Measurements from ENCODE around the gene ABCG8.

The ABCG8 gene

GRCh38 chr2:43872151-43872550, 33.4 kb downstream of the ABCG8 start:
- Histone ChIP-seq H3K18ac (ENCODE audit: low read length) (no peak overlapping the region), H2BK12ac (ENCODE audit: low read length) (no peak overlapping the region), H3K79me1 (ENCODE audit: low read length) (no peaks in the 10 kb centered on the region), H3K36me3 (ENCODE audit: control insufficient read depth in 1 of 2, insufficient read depth in 2 of 2, low read length in 2 of 2) (no peaks in the 10 kb centered on the region), H3K4me1 (ENCODE audit: control insufficient read depth in 1 of 2, insufficient read depth in 2 of 2, low read length in 2 of 2) (no peaks in the 10 kb centered on the region), H4K12ac (ENCODE audit: low read depth, low read length) (no peak overlapping the region), H3K9ac (ENCODE audit: low read length) (no peak overlapping the region), H3K4ac (ENCODE audit: low read depth, low read length) (no peak overlapping the region), H3K4me3 (ENCODE audit: low read depth, low read length) (no peak overlapping the region), H2BK5ac (ENCODE audit: low read depth, low read length, poor library complexity) (no peak overlapping the region), H4K8ac (ENCODE audit: low read depth, low read length) (no peak overlapping the region), H2AK5ac (ENCODE audit: low read length) (no peak overlapping the region), H3K27me3 (ENCODE audit: insufficient read depth, low read length) (no peaks in the 10 kb centered on the region), H3K79me2 (ENCODE audit: control insufficient read depth, insufficient read depth, low read length, poor library complexity) (no peaks in the 10 kb centered on the region), H3K14ac (ENCODE audit: low read length) (no peak overlapping the region), H2BK120ac (ENCODE audit: insufficient read depth, low read length, poor library complexity) (no peak overlapping the region), H3K23ac (ENCODE audit: low read length) (no peak overlapping the region), H3K4me2 (ENCODE audit: low read length) (no peak overlapping the region), H3K27ac (ENCODE audit: low read depth, low read length) (no peak overlapping the region), H4K91ac (ENCODE audit: low read depth, low read length) (no peak overlapping the region), H2AFZ (ENCODE audit: insufficient read depth, low read length, poor library complexity) (no peak overlapping the region), H3K9me3 (ENCODE audit: insufficient read depth, low read depth, low read length) (no peaks in the 10 kb centered on the region)
- WGBS (ENCODE audit: extremely low coverage, insufficient coverage, insufficient read length), result no CpG with 5 or more reads among the region's 12 CpGs
- DNase-seq, result no peak

DNA sequence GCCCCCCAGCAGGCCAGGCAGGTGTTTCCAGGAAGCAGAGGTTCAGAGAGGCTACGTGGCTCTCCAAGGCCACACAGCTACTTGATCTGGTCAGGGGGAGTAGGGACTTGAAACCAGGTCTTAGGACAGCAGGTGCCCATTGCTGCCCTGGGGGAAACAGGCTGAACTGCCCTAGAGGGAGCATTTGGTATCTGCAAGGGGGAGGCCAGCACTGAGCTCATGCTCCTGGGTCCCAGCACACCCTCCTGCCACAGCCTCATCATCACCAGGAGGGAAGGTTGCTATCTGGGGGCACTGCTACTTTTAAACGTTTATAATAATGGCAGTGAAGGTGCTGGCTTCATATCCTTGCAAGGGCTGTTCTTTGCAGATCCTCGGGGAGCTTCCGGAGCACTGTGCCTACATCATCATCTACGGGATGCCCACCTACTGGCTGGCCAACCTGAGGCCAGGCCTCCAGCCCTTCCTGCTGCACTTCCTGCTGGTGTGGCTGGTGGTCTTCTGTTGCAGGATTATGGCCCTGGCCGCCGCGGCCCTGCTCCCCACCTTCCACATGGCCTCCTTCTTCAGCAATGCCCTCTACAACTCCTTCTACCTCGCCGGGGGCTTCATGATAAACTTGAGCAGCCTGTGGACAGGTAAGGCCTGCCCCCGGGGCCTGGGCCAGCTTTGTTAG, 36.1 kb downstream of the ABCG8 start:
- no peak overlapping the region for H2BK120ac ChIP-seq (ENCODE audit: insufficient read depth, low read length, poor library complexity)
- H2BK12ac ChIP-seq (ENCODE audit: low read length), result no peak overlapping the region
- H3K79me2 ChIP-seq (ENCODE audit: control insufficient read depth, insufficient read depth, low read length, poor library complexity), result no peaks in the 10 kb centered on the region
- no peak overlapping the region for H4K8ac ChIP-seq (ENCODE audit: low read depth, low read length)
- H3K23ac ChIP-seq (ENCODE audit: low read length), result no peak overlapping the region
- no peak overlapping the region for H3K14ac ChIP-seq (ENCODE audit: low read length)
- no peaks in the 10 kb centered on the region for H3K27me3 ChIP-seq (ENCODE audit: insufficient read depth, low read length)
- no peak overlapping the region for H2AK5ac ChIP-seq (ENCODE audit: low read length)
- H3K4me2 ChIP-seq (ENCODE audit: low read length), result no peak overlapping the region
- no peak overlapping the region for H4K91ac ChIP-seq (ENCODE audit: low read depth, low read length)
- no peak overlapping the region for H3K27ac ChIP-seq (ENCODE audit: low read depth, low read length)
- no peaks in the 10 kb centered on the region for H3K9me3 ChIP-seq (ENCODE audit: insufficient read depth, low read depth, low read length)
- no peak overlapping the region for H3K4me3 ChIP-seq (ENCODE audit: low read depth, low read length)
- H4K12ac ChIP-seq (ENCODE audit: low read depth, low read length), result no peak overlapping the region
- DNase-seq, result no peak
- no peak overlapping the region for H3K4ac ChIP-seq (ENCODE audit: low read depth, low read length)
- no peak overlapping the region for H2AFZ ChIP-seq (ENCODE audit: insufficient read depth, low read length, poor library complexity)
- H3K36me3 ChIP-seq (ENCODE audit: control insufficient read depth in 1 of 2, insufficient read depth in 2 of 2, low read length in 2 of 2), result no peaks in the 10 kb centered on the region
- H3K4me1 ChIP-seq (ENCODE audit: control insufficient read depth in 1 of 2, insufficient read depth in 2 of 2, low read length in 2 of 2), result no peaks in the 10 kb centered on the region
- no peak overlapping the region for H2BK5ac ChIP-seq (ENCODE audit: low read depth, low read length, poor library complexity)
- no peak overlapping the region for H3K9ac ChIP-seq (ENCODE audit: low read length)
- H3K79me1 ChIP-seq (ENCODE audit: low read length), result no peaks in the 10 kb centered on the region
- no CpG with 5 or more reads among the region's 11 CpGs for WGBS (ENCODE audit: extremely low coverage, insufficient coverage, insufficient read length)
- H3K18ac ChIP-seq (ENCODE audit: low read length), result no peak overlapping the region

DNA sequence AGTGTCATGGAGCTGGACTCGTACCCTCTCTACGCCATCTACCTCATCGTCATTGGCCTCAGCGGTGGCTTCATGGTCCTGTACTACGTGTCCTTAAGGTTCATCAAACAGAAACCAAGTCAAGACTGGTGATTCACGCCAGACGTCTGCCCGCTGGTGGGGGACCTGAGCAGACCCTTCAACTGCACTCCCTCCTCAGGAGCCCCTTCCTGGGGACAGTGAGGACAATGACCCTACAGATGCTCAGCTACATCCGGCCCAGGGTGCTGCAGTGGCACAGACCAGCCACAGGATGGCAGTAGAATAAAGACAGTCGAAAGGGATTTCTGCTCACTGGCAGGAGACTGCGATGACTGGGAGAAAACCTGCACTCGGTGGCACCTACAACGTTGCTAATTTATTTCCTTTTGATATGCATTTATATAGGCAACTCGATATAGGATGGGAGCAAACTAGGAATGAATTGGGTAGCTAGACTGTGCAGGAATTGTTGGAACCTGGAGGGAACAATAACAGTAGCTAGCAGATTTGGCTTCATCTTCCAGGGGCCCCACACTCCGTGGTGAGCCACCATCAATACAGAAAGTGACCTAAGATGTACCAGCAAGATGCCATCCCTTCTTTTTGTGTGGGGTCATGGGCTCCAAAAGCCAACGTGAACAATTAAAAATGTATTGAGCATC, 39.2 kb downstream of the ABCG8 start:
- Histone ChIP-seq H3K4ac (ENCODE audit: low read depth, low read length) (no peak overlapping the region), H2BK120ac (ENCODE audit: insufficient read depth, low read length, poor library complexity) (no peak overlapping the region)
- no CpG with 5 or more reads among the region's 16 CpGs for WGBS (ENCODE audit: extremely low coverage, insufficient coverage, insufficient read length)

GRCh38 chr2:43879261-43879660, 40.5 kb downstream of the ABCG8 start:
- no peak overlapping the region for H3K4ac ChIP-seq (ENCODE audit: low read depth, low read length)
- no peaks in the 10 kb centered on the region for H3K27me3 ChIP-seq (ENCODE audit: insufficient read depth, low read length)
- no peaks in the 10 kb centered on the region for H3K36me3 ChIP-seq (ENCODE audit: control insufficient read depth in 1 of 2, insufficient read depth in 2 of 2, low read length in 2 of 2)
- no peaks in the 10 kb centered on the region for H3K9me3 ChIP-seq (ENCODE audit: insufficient read depth, low read depth, low read length)
- no peak overlapping the region for H2BK12ac ChIP-seq (ENCODE audit: low read length)
- no peak overlapping the region for H4K91ac ChIP-seq (ENCODE audit: low read depth, low read length)
- H3K27ac ChIP-seq (ENCODE audit: low read depth, low read length), result no peak overlapping the region
- no peak overlapping the region for H2AFZ ChIP-seq (ENCODE audit: insufficient read depth, low read length, poor library complexity)
- H3K79me2 ChIP-seq (ENCODE audit: control insufficient read depth, insufficient read depth, low read length, poor library complexity), result no peaks in the 10 kb centered on the region
- no peak overlapping the region for H3K14ac ChIP-seq (ENCODE audit: low read length)
- DNase-seq, result no peak
- H3K4me2 ChIP-seq (ENCODE audit: low read length), result no peak overlapping the region
- H3K23ac ChIP-seq (ENCODE audit: low read length), result no peak overlapping the region
- no peak overlapping the region for H3K18ac ChIP-seq (ENCODE audit: low read length)
- no peak overlapping the region for H4K12ac ChIP-seq (ENCODE audit: low read depth, low read length)
- WGBS (ENCODE audit: extremely low coverage, insufficient coverage, insufficient read length), result no CpG with 5 or more reads among the region's 5 CpGs
- H2BK5ac ChIP-seq (ENCODE audit: low read depth, low read length, poor library complexity), result no peak overlapping the region
- no peak overlapping the region for H4K8ac ChIP-seq (ENCODE audit: low read depth, low read length)
- no peak overlapping the region for H2AK5ac ChIP-seq (ENCODE audit: low read length)
- no peaks in the 10 kb centered on the region for H3K79me1 ChIP-seq (ENCODE audit: low read length)
- H3K9ac ChIP-seq (ENCODE audit: low read length), result no peak overlapping the region
- no peak overlapping the region for H2BK120ac ChIP-seq (ENCODE audit: insufficient read depth, low read length, poor library complexity)
- H3K4me1 ChIP-seq (ENCODE audit: control insufficient read depth in 1 of 2, insufficient read depth in 2 of 2, low read length in 2 of 2), result no peaks in the 10 kb centered on the region
- H3K4me3 ChIP-seq (ENCODE audit: low read depth, low read length), result no peak overlapping the region

More for the DNA sequence above, 39.2 kb downstream of the ABCG8 start:
- Histone ChIP-seq H3K36me3 (ENCODE audit: control insufficient read depth in 1 of 2, insufficient read depth in 2 of 2, low read length in 2 of 2) (no peaks in the 10 kb centered on the region), H3K14ac (ENCODE audit: low read length) (no peak overlapping the region), H3K9me3 (ENCODE audit: insufficient read depth, low read depth, low read length) (no peaks in the 10 kb centered on the region), H2BK12ac (ENCODE audit: low read length) (no peak overlapping the region), H4K91ac (ENCODE audit: low read depth, low read length) (no peak overlapping the region), H3K4me3 (ENCODE audit: low read depth, low read length) (no peak overlapping the region), H4K8ac (ENCODE audit: low read depth, low read length) (peak overlapping the region; percentile 25), H3K4me2 (ENCODE audit: low read length) (no peak overlapping the region), H3K79me2 (ENCODE audit: control insufficient read depth, insufficient read depth, low read length, poor library complexity) (no peaks in the 10 kb centered on the region), H3K4me1 (ENCODE audit: control insufficient read depth in 1 of 2, insufficient read depth in 2 of 2, low read length in 2 of 2) (no peaks in the 10 kb centered on the region), H3K27me3 (ENCODE audit: insufficient read depth, low read length) (no peaks in the 10 kb centered on the region), H2AK5ac (ENCODE audit: low read length) (no peak overlapping the region), H4K12ac (ENCODE audit: low read depth, low read length) (no peak overlapping the region), H3K79me1 (ENCODE audit: low read length) (no peaks in the 10 kb centered on the region), H2AFZ (ENCODE audit: insufficient read depth, low read length, poor library complexity) (no peak overlapping the region), H3K27ac (ENCODE audit: low read depth, low read length) (no peak overlapping the region), H2BK5ac (ENCODE audit: low read depth, low read length, poor library complexity) (no peak overlapping the region), H3K18ac (ENCODE audit: low read length) (no peak overlapping the region), H3K23ac (ENCODE audit: low read length) (no peak overlapping the region), H3K9ac (ENCODE audit: low read length) (no peak overlapping the region)
- peak; percentile 58 to 85 for DNase-seq
